ENCODE results near the gene SACM1L.
"Not testable (repeated sequence)": the region's sequence is repeated elsewhere in the genome, so short reads cannot be mapped to it uniquely, and the experiment has no call there.

Gene SACM1L

GRCh38 chr3:45667569-45667934 lies 21.6 kb upstream of the SACM1L start:
- DNase-seq, result no peak

GRCh38 chr3:45670436-45670835 lies 18.8 kb upstream of the SACM1L start:
- no peak for DNase-seq

- DNase-seq, result no peak
These were observed 18.2 kb upstream of the SACM1L start for GRCh38 chr3:45670991-45671390.

GRCh38 chr3:45673273-45673672 lies 15.9 kb upstream of the SACM1L start:
- no peak for DNase-seq

- no peak for DNase-seq
These were observed 12.7 kb upstream of the SACM1L start for GRCh38 chr3:45676325-45677032.

- DNase-seq, result peak; percentile 70
These were observed 12.2 kb upstream of the SACM1L start for GRCh38 chr3:45677033-45677446.

GRCh38 chr3:45677841-45678240 lies 11.4 kb upstream of the SACM1L start:
- no peak for DNase-seq

GRCh38 chr3:45679805-45680204 lies 9.4 kb upstream of the SACM1L start:
- no peak for DNase-seq

GRCh38 chr3:45681221-45681620 lies 8.0 kb upstream of the SACM1L start:
- DNase-seq, result no peak

- no peak for DNase-seq
These were observed 7.3 kb upstream of the SACM1L start for GRCh38 chr3:45681846-45682245.

GRCh38 chr3:45682311-45682710 lies 6.9 kb upstream of the SACM1L start:
- DNase-seq, result no peak

GRCh38 chr3:45682786-45683185 lies 6.4 kb upstream of the SACM1L start:
- no peak for DNase-seq

GRCh38 chr3:45683417-45684326 lies 5.5 kb upstream of the SACM1L start:
- DNase-seq, result no peak

GRCh38 chr3:45684327-45684892 lies 4.8 kb upstream of the SACM1L start:
- DNase-seq, result no peak

GRCh38 chr3:45685722-45686121 lies 3.5 kb upstream of the SACM1L start:
- not testable (repeated sequence) for DNase-seq

GRCh38 chr3:45686850-45687249 lies 2.3 kb upstream of the SACM1L start:
- DNase-seq, result no peak

GRCh38 chr3:45687828-45688193 lies 1.4 kb upstream of the SACM1L start:
- DNase-seq, result no peak

GRCh38 chr3:45688194-45688881 lies 858 bp upstream of the SACM1L start:
- peak; percentile 75 for DNase-seq

- no peak for DNase-seq
These were observed 570 bp downstream of the SACM1L start for GRCh38 chr3:45689787-45690145.

GRCh38 chr3:45690336-45691035 lies 1.3 kb downstream of the SACM1L start:
- no peak for DNase-seq

- no peak for DNase-seq
These were observed 2.6 kb downstream of the SACM1L start for GRCh38 chr3:45691842-45692241.

- DNase-seq, result no peak
These were observed 3.7 kb downstream of the SACM1L start for GRCh38 chr3:45692866-45693265.
